Osteoblast (primary cell): ENCODE results near the gene OR10A5. TPM values are rescaled to one million over a fixed set of nuclear protein-coding genes. Genes with fewer than 3 reads are reported as not detected.
"Not testable (repeated sequence)": the region's sequence is repeated elsewhere in the genome, so short reads cannot be mapped to it uniquely, and the experiment has no call there.

Source experiments
- DNase-seq: peaks from one replicate; pipeline ENCODE4 v3.0.0; 2011; ENCODE audit warnings: low spot score, mixed read lengths; ENCODE audit not compliant: insufficient read length; ENCODE audit errors: missing footprints
- H2AFZ ChIP-seq: 2 replicates; pipeline ENCODE4 v1.6.0; 2011; ENCODE audit warnings: mild to moderate bottlenecking, low read length
- H3K27ac ChIP-seq: 2 replicates; pipeline ENCODE4 v1.5.1; 2011; ENCODE audit warnings: mild to moderate bottlenecking, low read depth, low read length, moderate library complexity
- H3K27me3 ChIP-seq: 2 replicates; pipeline ENCODE4 v1.6.0; 2012; ENCODE audit warnings: mild to moderate bottlenecking, control low read depth, inconsistent platforms, low read length, moderate library complexity; ENCODE audit not compliant: insufficient read depth
- H3K36me3 ChIP-seq: 2 replicates; pipeline ENCODE4 v1.5.1; 2011; ENCODE audit warnings: mild to moderate bottlenecking, low read length, control low read depth, moderate library complexity; ENCODE audit not compliant: insufficient read depth
- H3K4me1 ChIP-seq: 2 replicates; pipeline ENCODE4 v1.5.1; 2011; ENCODE audit warnings: mild to moderate bottlenecking, low read length, control low read depth, moderate library complexity; ENCODE audit not compliant: insufficient read depth
- H3K4me2 ChIP-seq: 2 replicates; pipeline ENCODE4 v1.6.0; 2011; ENCODE audit warnings: mild to moderate bottlenecking, low read length; ENCODE audit not compliant: insufficient read depth
- H3K4me3 ChIP-seq: fragments of 200-600 bp; sonication (generic); 3 replicates; pipeline ENCODE4 v1.5.1; 2012; ENCODE audit warnings: mild to moderate bottlenecking, low read length, inconsistent platforms; ENCODE audit not compliant: insufficient read depth
- H3K79me2 ChIP-seq: 2 replicates; pipeline ENCODE4 v1.6.0; 2012; ENCODE audit warnings: mild to moderate bottlenecking, low read length, control low read depth, inconsistent platforms; ENCODE audit not compliant: insufficient read depth
- H3K9me3 ChIP-seq: 2 replicates; pipeline ENCODE4 v1.5.1; 2011; ENCODE audit warnings: low read depth, low read length, control low read depth
- H4K20me1 ChIP-seq: 2 replicates; pipeline ENCODE4 v1.6.0; 2012; ENCODE audit warnings: mild to moderate bottlenecking, low read length, control low read depth; ENCODE audit not compliant: insufficient read depth
- total RNA-seq: library from RNA; depleted of rRNA; stranded (reverse); fragments of >200 nt; gene quantifications from 2 replicates; pipeline ENCODE4 v1.2.3, GENCODE V29; 2012
- TF ChIP-seq, protein P1 (sequence below): IDR thresholded peaks from 2 replicates; pipeline ENCODE4 v1.5.1; 2011; ENCODE audit warnings: mild to moderate bottlenecking, low read depth, low read length, moderate library complexity; ENCODE audit errors: extremely low read depth

The OR10A5 gene
- total RNA-seq, 1 donor: not detected

DNA sequence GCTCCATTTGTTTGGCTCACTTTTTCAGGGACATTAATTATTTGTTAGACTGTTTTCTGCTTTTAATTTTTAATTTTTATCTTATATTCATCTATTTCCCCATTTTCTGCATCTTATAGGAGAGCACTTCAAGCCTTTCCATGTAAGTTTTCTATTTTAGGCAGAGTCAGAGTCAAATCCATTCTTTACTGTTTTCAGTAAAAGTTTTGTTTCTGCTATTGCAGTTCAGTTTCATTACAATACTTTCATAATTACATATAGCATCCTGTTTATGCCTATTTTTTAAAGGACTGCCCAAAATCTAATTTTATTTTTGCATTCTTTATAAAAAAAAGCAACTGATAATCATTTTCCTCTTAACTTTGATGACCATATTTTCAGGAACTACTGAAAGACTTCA is 3.8 kb upstream of the OR10A5 start:
- H3K79me2 ChIP-seq: no peaks in the 10 kb centered on the region
- H3K4me3 ChIP-seq: no peak overlapping the region
- H3K27me3 ChIP-seq: no peaks in the 10 kb centered on the region
- H4K20me1 ChIP-seq: no peaks in the 10 kb centered on the region
- no peaks in the 10 kb centered on the region for H3K4me1 ChIP-seq
- TF ChIP-seq, protein P1, sequence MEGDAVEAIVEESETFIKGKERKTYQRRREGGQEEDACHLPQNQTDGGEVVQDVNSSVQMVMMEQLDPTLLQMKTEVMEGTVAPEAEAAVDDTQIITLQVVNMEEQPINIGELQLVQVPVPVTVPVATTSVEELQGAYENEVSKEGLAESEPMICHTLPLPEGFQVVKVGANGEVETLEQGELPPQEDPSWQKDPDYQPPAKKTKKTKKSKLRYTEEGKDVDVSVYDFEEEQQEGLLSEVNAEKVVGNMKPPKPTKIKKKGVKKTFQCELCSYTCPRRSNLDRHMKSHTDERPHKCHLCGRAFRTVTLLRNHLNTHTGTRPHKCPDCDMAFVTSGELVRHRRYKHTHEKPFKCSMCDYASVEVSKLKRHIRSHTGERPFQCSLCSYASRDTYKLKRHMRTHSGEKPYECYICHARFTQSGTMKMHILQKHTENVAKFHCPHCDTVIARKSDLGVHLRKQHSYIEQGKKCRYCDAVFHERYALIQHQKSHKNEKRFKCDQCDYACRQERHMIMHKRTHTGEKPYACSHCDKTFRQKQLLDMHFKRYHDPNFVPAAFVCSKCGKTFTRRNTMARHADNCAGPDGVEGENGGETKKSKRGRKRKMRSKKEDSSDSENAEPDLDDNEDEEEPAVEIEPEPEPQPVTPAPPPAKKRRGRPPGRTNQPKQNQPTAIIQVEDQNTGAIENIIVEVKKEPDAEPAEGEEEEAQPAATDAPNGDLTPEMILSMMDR: no peak
- H3K9me3 ChIP-seq: no peaks in the 10 kb centered on the region
- no peak for DNase-seq
- no peak overlapping the region for H2AFZ ChIP-seq
- H3K36me3 ChIP-seq: no peaks in the 10 kb centered on the region
- no peak overlapping the region for H3K27ac ChIP-seq
- H3K4me2 ChIP-seq: no peak overlapping the region

DNA sequence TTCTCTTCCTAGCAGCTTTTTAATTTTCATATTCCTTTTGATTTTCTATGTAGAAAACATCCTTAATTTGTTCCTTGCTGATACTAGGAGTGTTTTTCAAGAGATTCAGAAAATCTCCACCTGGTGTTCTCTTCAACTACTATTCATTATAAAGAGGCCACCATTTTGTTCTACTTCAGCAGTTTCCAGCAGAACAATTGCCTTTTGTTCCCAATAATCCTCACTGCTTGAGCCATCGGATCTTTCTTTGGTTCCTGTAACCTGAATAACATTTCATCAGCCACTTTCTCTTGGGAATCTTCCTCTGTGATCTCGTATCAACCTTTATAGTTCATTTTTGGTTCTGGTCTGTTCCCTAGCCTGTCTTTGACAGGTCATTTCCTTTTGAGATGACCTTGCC is 1.8 kb upstream of the OR10A5 start:
- Histone ChIP-seq H3K4me1 (no peaks in the 10 kb centered on the region), H3K9me3 (no peaks in the 10 kb centered on the region), H3K4me2 (no peak overlapping the region), H4K20me1 (no peaks in the 10 kb centered on the region), H3K27ac (no peak overlapping the region), H3K36me3 (no peaks in the 10 kb centered on the region), H3K4me3 (no peak overlapping the region), H2AFZ (no peak overlapping the region), H3K79me2 (no peaks in the 10 kb centered on the region), H3K27me3 (no peaks in the 10 kb centered on the region)
- no peak for DNase-seq
- TF ChIP-seq, protein P1: no peak

DNA sequence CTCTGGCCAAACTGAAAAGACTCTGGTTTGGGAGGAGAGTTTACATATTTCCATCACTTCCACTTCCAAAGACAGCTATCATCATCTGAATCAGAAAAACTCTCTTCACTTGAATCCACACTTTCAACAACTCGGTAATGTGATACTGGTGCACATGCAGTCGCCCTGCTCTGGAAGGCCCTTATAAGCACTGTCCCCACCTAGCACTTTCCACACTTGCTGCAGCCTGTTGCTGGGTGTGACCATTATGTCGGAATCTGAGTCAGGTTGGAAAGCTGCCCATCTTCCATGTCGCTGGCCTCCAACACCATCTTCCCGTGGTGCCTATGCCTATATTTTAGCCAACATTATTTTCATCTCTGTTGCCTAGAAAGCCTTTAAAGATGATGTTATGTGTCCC is 1.1 kb upstream of the OR10A5 start:
- Histone ChIP-seq H3K36me3 (no peaks in the 10 kb centered on the region), H3K4me3 (no peak overlapping the region), H3K9me3 (no peaks in the 10 kb centered on the region), H3K27me3 (no peaks in the 10 kb centered on the region), H3K4me2 (no peak overlapping the region), H4K20me1 (no peaks in the 10 kb centered on the region), H3K4me1 (no peaks in the 10 kb centered on the region), H3K79me2 (no peaks in the 10 kb centered on the region), H2AFZ (no peak overlapping the region), H3K27ac (no peak overlapping the region)
- no peak for DNase-seq
- TF ChIP-seq, protein P1: no peak

GRCh38 chr11:6850526-6850925 is 5.0 kb downstream of the OR10A5 start:
- Histone ChIP-seq H3K79me2 (no peaks in the 10 kb centered on the region), H4K20me1 (no peaks in the 10 kb centered on the region), H3K4me1 (no peaks in the 10 kb centered on the region), H3K27ac (no peak overlapping the region), H2AFZ (no peak overlapping the region), H3K9me3 (no peaks in the 10 kb centered on the region), H3K27me3 (no peaks in the 10 kb centered on the region), H3K36me3 (no peaks in the 10 kb centered on the region), H3K4me2 (no peak overlapping the region), H3K4me3 (no peak overlapping the region)
- TF ChIP-seq, protein P1: no peak
- DNase-seq: no peak

- not testable (repeated sequence) for H2AFZ ChIP-seq, H3K79me2 ChIP-seq, H4K20me1 ChIP-seq, H3K36me3 ChIP-seq, H3K27me3 ChIP-seq, H3K27ac ChIP-seq, H3K9me3 ChIP-seq, H3K4me2 ChIP-seq, H3K4me3 ChIP-seq, H3K4me1 ChIP-seq, DNase-seq
Observed at GRCh38 chr11:6854801-6855200, 9.3 kb downstream of the OR10A5 start.
